Loucy (cell line): ENCODE data around the gene SYNPO.

Source experiments
- H2AFZ ChIP-seq: fragments of 200-600 bp; sonication (generic); 2 replicates; pipeline ENCODE4 v1.6.0; 2016; ENCODE audit warnings: antibody characterized with exemption, mild to moderate bottlenecking, low read length, moderate library complexity
- H3F3A ChIP-seq: fragments of 200-600 bp; 2 replicates; pipeline ENCODE4 v1.6.0; 2016; ENCODE audit warnings: antibody characterized with exemption, low read depth, mild to moderate bottlenecking
- H3K27me3 ChIP-seq: fragments of 200-600 bp; sonication (generic); 2 replicates; pipeline ENCODE4 v1.6.1; 2014; ENCODE audit warnings: low read length, mild to moderate bottlenecking; ENCODE audit not compliant: insufficient read depth, poor library complexity, severe bottlenecking
- H3K36me3 ChIP-seq: fragments of 200-600 bp; sonication (generic); 2 replicates; pipeline ENCODE4 v1.6.1; 2016; ENCODE audit warnings: low read length; ENCODE audit not compliant: insufficient read depth
- H3K4me1 ChIP-seq: fragments of 200-600 bp; sonication (generic); 2 replicates; pipeline ENCODE4 v1.5.1; 2014; ENCODE audit warnings: low read length, mild to moderate bottlenecking; ENCODE audit not compliant: insufficient read depth, poor library complexity, severe bottlenecking
- H3K4me2 ChIP-seq: fragments of 200-600 bp; sonication (generic); 2 replicates; pipeline ENCODE4 v1.6.0; 2014; ENCODE audit warnings: antibody characterized with exemption, low read length, low read depth, mild to moderate bottlenecking; ENCODE audit not compliant: poor library complexity, severe bottlenecking
- H3K4me3 ChIP-seq: fragments of 200-600 bp; sonication (generic); 2 replicates; pipeline ENCODE4 v1.5.1; 2014; ENCODE audit warnings: low read length, mild to moderate bottlenecking, mixed read lengths; ENCODE audit not compliant: poor library complexity, severe bottlenecking
- H3K79me2 ChIP-seq: fragments of 200-600 bp; sonication (generic); 2 replicates; pipeline ENCODE4 v1.6.1; 2014; ENCODE audit warnings: low read length; ENCODE audit not compliant: insufficient read depth
- H3K9ac ChIP-seq: fragments of 200-600 bp; sonication (generic); 2 replicates; pipeline ENCODE4 v1.6.0; 2014; ENCODE audit warnings: mild to moderate bottlenecking, low read depth, low read length, moderate library complexity; ENCODE audit not compliant: poor library complexity, severe bottlenecking
- H3K9me2 ChIP-seq: fragments of 200-600 bp; sonication (generic); replicated peaks from 2 replicates; pipeline ENCODE4 v1.6.1; 2016; ENCODE audit warnings: low read depth, low read length, mixed read lengths
- H3K9me3 ChIP-seq: fragments of 200-600 bp; sonication (generic); 2 replicates; pipeline ENCODE4 v1.6.1; 2014; ENCODE audit warnings: mild to moderate bottlenecking, antibody characterized with exemption, low read length, low read depth; ENCODE audit not compliant: insufficient read depth
- H4K20me1 ChIP-seq: fragments of 200-600 bp; sonication (generic); 2 replicates; pipeline ENCODE4 v1.6.0; 2014; ENCODE audit warnings: antibody characterized with exemption, low read length, mild to moderate bottlenecking; ENCODE audit not compliant: insufficient read depth, poor library complexity, severe bottlenecking
- EZH2phosphoT487 ChIP-seq: fragments of 200-600 bp; IDR thresholded peaks from 2 replicates; pipeline ENCODE4 v1.6.1; 2018; ENCODE audit warnings: antibody characterized with exemption, mild to moderate bottlenecking, moderate library complexity, borderline replicate concordance
- TF ChIP-seq, protein P1 (sequence below): fragments of 200-600 bp; sonication (generic); conservative IDR thresholded peaks from 2 replicates; pipeline ENCODE4 v1.5.1; 2014; ENCODE audit warnings: mild to moderate bottlenecking, antibody characterized with exemption, low read length

The SYNPO gene

GRCh38 chr5:150625164-150625535 is 15.3 kb upstream of the SYNPO start:
- H3K4me1 ChIP-seq: no peaks in the 10 kb centered on the region
- no peak overlapping the region for H3K9ac ChIP-seq
- H4K20me1 ChIP-seq: no peaks in the 10 kb centered on the region
- no peaks in the 10 kb centered on the region for H3K79me2 ChIP-seq
- TF ChIP-seq, protein P1, sequence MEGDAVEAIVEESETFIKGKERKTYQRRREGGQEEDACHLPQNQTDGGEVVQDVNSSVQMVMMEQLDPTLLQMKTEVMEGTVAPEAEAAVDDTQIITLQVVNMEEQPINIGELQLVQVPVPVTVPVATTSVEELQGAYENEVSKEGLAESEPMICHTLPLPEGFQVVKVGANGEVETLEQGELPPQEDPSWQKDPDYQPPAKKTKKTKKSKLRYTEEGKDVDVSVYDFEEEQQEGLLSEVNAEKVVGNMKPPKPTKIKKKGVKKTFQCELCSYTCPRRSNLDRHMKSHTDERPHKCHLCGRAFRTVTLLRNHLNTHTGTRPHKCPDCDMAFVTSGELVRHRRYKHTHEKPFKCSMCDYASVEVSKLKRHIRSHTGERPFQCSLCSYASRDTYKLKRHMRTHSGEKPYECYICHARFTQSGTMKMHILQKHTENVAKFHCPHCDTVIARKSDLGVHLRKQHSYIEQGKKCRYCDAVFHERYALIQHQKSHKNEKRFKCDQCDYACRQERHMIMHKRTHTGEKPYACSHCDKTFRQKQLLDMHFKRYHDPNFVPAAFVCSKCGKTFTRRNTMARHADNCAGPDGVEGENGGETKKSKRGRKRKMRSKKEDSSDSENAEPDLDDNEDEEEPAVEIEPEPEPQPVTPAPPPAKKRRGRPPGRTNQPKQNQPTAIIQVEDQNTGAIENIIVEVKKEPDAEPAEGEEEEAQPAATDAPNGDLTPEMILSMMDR: no peak
- TF ChIP-seq EZH2phosphoT487: no peak
- no peaks in the 10 kb centered on the region for H3K9me2 ChIP-seq
- H2AFZ ChIP-seq: no peak overlapping the region
- no peak overlapping the region for H3K4me3 ChIP-seq
- H3K36me3 ChIP-seq: no peaks in the 10 kb centered on the region
- no peaks in the 10 kb centered on the region for H3K9me3 ChIP-seq
- H3F3A ChIP-seq: no peaks in the 10 kb centered on the region
- no peaks in the 10 kb centered on the region for H3K27me3 ChIP-seq
- peak overlapping the region; percentile 39 for H3K4me2 ChIP-seq

DNA sequence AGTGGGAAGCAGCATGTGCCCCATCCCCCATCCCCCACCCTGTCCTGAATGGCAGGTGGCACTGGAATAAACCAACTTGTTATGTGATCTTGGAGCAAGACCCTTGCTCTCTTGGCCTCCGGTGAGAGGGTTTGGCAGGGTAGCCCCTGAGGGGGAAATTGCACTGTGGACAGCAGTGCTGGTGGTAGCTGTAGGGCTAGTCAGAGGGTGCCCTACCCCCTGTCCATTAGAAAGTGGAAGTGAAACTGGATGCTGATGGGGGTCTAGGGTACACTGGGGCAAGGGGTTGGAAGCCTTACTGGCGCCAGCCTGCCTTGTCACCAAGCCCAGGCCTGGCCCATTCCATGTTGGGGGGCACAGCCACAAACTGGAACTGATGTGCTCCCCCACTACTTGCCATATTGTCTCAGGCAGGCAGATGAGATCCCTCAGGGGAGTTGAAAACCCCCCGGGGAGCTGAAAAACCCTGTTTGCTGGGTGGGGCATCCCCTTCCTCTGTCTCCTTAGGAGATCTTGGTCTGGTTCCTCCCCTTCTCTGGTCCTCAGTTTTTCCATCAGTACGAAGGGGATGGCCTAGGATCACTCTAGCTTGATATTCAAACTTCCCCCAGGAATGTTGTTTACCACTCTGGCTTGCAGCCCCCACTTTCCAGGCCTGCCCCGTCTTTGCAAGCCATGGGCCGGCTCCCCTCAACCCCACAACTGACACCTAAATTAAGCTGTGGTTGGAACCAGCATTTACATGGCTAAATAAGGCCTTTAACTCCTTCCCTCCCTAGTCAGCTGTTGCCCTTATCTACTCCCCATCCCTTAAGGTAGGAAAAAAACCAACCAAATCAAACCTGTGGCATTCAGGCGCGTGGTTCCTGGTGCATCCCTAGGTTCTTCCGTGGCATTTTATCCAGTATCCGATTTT is 14.4 kb upstream of the SYNPO start:
- Histone ChIP-seq H3K9me3 (no peaks in the 10 kb centered on the region), H4K20me1 (no peaks in the 10 kb centered on the region), H3K4me2 (no peak overlapping the region), H3K4me1 (no peaks in the 10 kb centered on the region), H3K79me2 (no peaks in the 10 kb centered on the region), H3K9me2 (no peaks in the 10 kb centered on the region), H3K27me3 (no peaks in the 10 kb centered on the region), H2AFZ (no peak overlapping the region), H3K36me3 (no peaks in the 10 kb centered on the region), H3K9ac (no peak overlapping the region), H3F3A (no peaks in the 10 kb centered on the region), H3K4me3 (no peak overlapping the region)
- TF ChIP-seq EZH2phosphoT487: no peak
- TF ChIP-seq, protein P1: no peak

DNA sequence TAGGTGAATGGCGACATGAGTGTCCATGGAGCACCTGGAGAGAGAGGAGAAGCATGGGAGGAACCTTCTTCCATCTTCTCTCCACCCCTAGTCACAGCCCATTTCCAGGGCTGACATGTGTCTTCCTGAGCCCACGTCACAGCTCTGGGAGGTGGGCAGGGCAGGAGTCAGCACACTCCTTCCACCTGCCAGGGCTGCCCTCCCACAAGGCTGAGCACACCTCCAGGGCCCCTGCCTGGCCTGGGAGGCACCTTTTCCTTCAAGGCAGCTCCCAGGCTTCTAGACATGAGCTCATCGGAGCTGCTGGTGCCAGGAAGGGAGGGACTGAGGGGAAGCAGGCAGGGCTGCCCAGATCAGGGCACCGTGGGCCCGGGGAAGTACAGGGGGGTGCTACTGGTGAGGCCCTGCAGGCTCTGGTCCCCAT is 13.6 kb upstream of the SYNPO start:
- no peak overlapping the region for H3K9ac ChIP-seq
- H3F3A ChIP-seq: no peaks in the 10 kb centered on the region
- no peak overlapping the region for H3K4me2 ChIP-seq
- H3K36me3 ChIP-seq: no peaks in the 10 kb centered on the region
- H3K4me1 ChIP-seq: no peaks in the 10 kb centered on the region
- H3K9me3 ChIP-seq: no peaks in the 10 kb centered on the region
- H3K4me3 ChIP-seq: no peak overlapping the region
- H3K9me2 ChIP-seq: no peaks in the 10 kb centered on the region
- H3K79me2 ChIP-seq: no peaks in the 10 kb centered on the region
- no peaks in the 10 kb centered on the region for H3K27me3 ChIP-seq
- no peak overlapping the region for H2AFZ ChIP-seq
- TF ChIP-seq, protein P1: no peak
- no peaks in the 10 kb centered on the region for H4K20me1 ChIP-seq
